ENCODE measurements around the gene NDUFA6. TPM values are rescaled to one million over a fixed set of nuclear protein-coding genes. Genes with fewer than 3 reads are reported as not detected.
"Not testable (repeated sequence)": the region's sequence is repeated elsewhere in the genome, so short reads cannot be mapped to it uniquely, and the experiment has no call there.

Gene NDUFA6
- total and polyA plus RNA-seq, 2 experiments from 2014 or later: 56.3 to 180 TPM

DNA sequence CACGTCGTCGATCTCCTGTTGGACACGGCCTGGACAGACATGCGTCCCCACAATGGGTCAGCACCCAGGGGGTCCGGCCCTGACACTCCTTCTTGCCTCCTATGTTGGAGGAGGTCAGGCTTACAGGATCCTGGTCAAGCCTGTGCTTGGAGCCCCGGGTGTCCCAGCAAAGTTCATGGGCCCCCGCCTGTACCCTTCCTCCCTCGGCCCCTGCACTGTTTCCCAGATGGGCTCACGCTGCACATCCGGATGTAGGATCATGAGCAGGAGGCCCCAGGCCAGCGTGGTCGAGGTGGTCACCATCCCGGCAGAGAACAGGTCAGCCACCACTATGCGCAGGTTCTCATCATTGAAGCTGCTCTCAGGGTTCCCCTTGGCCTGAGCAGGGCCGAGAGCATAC, 37.0 kb upstream of the NDUFA6 start:
- no peak overlapping the region for H3K27ac ChIP-seq
- TF ChIP-seq EZH2 (IDR thresholded peaks at IDR 0.05; ENCODE audit: insufficient read depth, poor library complexity, severe bottlenecking) (no peak), EZH2phosphoT487 (IDR thresholded peaks at IDR 0.05; ENCODE audit: insufficient read depth, low read depth) (no peak)
- H2AFZ ChIP-seq: no peak overlapping the region
- H3K9me2 ChIP-seq (ENCODE audit: insufficient read depth): no peaks in the 10 kb centered on the region
- H3K4me3 ChIP-seq: no peak overlapping the region
- 80 to 86% methylated on average over 16 of the region's 16 CpGs for WGBS, 2 experiments (ENCODE audit: low coverage in 1 of 2, low lambda C conversion rate in 2 of 2, missing lambda C conversion rate in 2 of 2)
- no peaks in the 10 kb centered on the region for H3K27me3 ChIP-seq (replicated peaks; ENCODE audit: insufficient read depth)
- H3K36me3 ChIP-seq (ENCODE audit: low read depth): no peaks in the 10 kb centered on the region
- no peak overlapping the region for H3K9ac ChIP-seq
- no peaks in the 10 kb centered on the region for H3F3A ChIP-seq (ENCODE audit: insufficient read depth)
- H4K20me1 ChIP-seq (ENCODE audit: insufficient read depth): no peaks in the 10 kb centered on the region
- DNase-seq: no peak
- no peaks in the 10 kb centered on the region for H3K9me3 ChIP-seq (ENCODE audit: low read depth)
- H3K79me2 ChIP-seq (ENCODE audit: insufficient read depth): no peaks in the 10 kb centered on the region
- no peaks in the 10 kb centered on the region for H3K4me1 ChIP-seq (ENCODE audit: insufficient read depth)
- in situ Hi-C loops (cut with MboI): no loop called here
- no peak overlapping the region for H3K4me2 ChIP-seq (ENCODE audit: unreplicated experiment)

- H3K79me2 ChIP-seq (ENCODE audit: insufficient read depth); H3K9ac ChIP-seq; H3K9me3 ChIP-seq (ENCODE audit: low read depth); H3K4me2 ChIP-seq (ENCODE audit: unreplicated experiment); H3K27me3 ChIP-seq (replicated peaks; ENCODE audit: insufficient read depth); H3K4me3 ChIP-seq; H3K4me1 ChIP-seq (ENCODE audit: insufficient read depth); H3K9me2 ChIP-seq (ENCODE audit: insufficient read depth); H4K20me1 ChIP-seq (ENCODE audit: insufficient read depth); in situ Hi-C loops (cut with MboI); H3K36me3 ChIP-seq (ENCODE audit: low read depth); DNase-seq; H3K27ac ChIP-seq; H3F3A ChIP-seq (ENCODE audit: insufficient read depth); H2AFZ ChIP-seq: not testable (repeated sequence)
- no CpG with 5 or more reads among the region's 4 CpGs for WGBS, 2 experiments (ENCODE audit: low coverage in 1 of 2, low lambda C conversion rate in 2 of 2, missing lambda C conversion rate in 2 of 2)
These were observed 33.0 kb upstream of the NDUFA6 start for GRCh38 chr22:42123529-42123928.

- H3K79me2 ChIP-seq (ENCODE audit: insufficient read depth); H3K27me3 ChIP-seq (replicated peaks; ENCODE audit: insufficient read depth); H3K9ac ChIP-seq; DNase-seq; H3K9me3 ChIP-seq (ENCODE audit: low read depth); H3K4me2 ChIP-seq (ENCODE audit: unreplicated experiment); in situ Hi-C loops (cut with MboI); H3K4me1 ChIP-seq (ENCODE audit: insufficient read depth); H2AFZ ChIP-seq; H3K36me3 ChIP-seq (ENCODE audit: low read depth); H4K20me1 ChIP-seq (ENCODE audit: insufficient read depth); H3K4me3 ChIP-seq; H3F3A ChIP-seq (ENCODE audit: insufficient read depth); H3K9me2 ChIP-seq (ENCODE audit: insufficient read depth); H3K27ac ChIP-seq: not testable (repeated sequence)
- 89 to 93% methylated on average over 15 of the region's 15 CpGs for WGBS, 2 experiments (ENCODE audit: low coverage in 1 of 2, low lambda C conversion rate in 2 of 2, missing lambda C conversion rate in 2 of 2)
These were observed 29.9 kb upstream of the NDUFA6 start for GRCh38 chr22:42120231-42121021.

DNA sequence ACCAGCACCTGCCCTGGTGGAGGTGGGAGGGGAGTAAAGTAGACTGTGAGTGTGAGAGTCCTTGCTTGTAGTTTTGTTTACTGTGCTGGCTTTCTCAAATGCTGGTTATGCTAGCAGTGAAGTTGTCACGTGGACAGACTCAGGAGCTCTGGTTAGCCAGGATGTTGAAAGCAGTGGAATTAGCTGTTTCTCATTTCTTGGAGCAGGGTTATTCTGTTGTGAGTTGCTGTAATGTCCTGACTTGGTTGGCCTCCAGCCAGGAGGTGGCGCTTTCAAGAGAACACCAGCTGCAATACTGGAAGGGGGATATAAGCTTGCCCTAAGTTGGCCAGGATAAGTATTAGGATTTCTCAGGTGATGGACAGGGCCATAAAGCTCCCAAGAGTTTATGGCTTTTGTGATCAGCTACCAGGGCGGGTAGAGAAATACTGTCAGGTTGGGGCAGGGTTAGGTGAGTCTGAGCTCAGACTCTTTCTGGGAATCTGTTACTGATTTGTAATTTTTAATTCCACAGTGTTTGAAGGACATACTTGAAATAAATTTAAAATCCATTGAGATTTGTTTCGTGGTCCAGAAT, 26.4 kb upstream of the NDUFA6 start:
- Histone ChIP-seq H4K20me1 (ENCODE audit: insufficient read depth) (no peaks in the 10 kb centered on the region), H3K79me2 (ENCODE audit: insufficient read depth) (no peaks in the 10 kb centered on the region), H3F3A (ENCODE audit: insufficient read depth) (no peaks in the 10 kb centered on the region), H3K4me3 (no peak overlapping the region), H3K4me1 (ENCODE audit: insufficient read depth) (no peaks in the 10 kb centered on the region), H3K27ac (no peak overlapping the region), H3K9me2 (ENCODE audit: insufficient read depth) (no peaks in the 10 kb centered on the region), H3K9me3 (ENCODE audit: low read depth) (no peaks in the 10 kb centered on the region), H3K36me3 (ENCODE audit: low read depth) (no peaks in the 10 kb centered on the region), H3K9ac (no peak overlapping the region), H2AFZ (no peak overlapping the region), H3K4me2 (ENCODE audit: unreplicated experiment) (no peak overlapping the region), H3K27me3 (replicated peaks; ENCODE audit: insufficient read depth) (no peaks in the 10 kb centered on the region)
- in situ Hi-C loops (cut with MboI): no loop called here
- 69 to 70% methylated on average over 4 of the region's 4 CpGs for WGBS, 2 experiments (ENCODE audit: low coverage in 1 of 2, low lambda C conversion rate in 2 of 2, missing lambda C conversion rate in 2 of 2)
- TF ChIP-seq EZH2 (IDR thresholded peaks at IDR 0.05; ENCODE audit: insufficient read depth, poor library complexity, severe bottlenecking) (no peak), EZH2phosphoT487 (IDR thresholded peaks at IDR 0.05; ENCODE audit: insufficient read depth, low read depth) (no peak)
- no peak for DNase-seq

DNA sequence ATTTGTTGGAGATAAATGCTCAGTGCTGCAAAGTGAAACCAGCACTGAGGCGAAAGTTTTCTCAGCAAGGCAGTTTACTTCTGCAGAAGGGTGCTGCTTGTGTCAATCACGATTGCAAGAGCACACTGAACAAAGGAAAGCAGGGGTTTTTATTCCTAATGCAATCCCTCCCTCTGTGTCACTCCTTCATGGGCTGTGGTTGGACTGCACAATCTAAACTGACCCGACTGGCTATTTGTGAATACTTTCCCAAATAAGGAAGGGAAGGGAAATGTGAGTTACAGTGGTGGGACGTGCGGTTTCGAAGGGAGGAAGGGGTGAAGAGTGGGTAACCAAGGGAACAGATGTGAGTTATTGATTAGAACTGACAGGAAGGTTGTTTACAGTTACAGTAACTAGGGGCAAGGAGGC, 24.9 kb upstream of the NDUFA6 start:
- H3K4me1 ChIP-seq (ENCODE audit: insufficient read depth); H3K9me2 ChIP-seq (ENCODE audit: insufficient read depth); H3K27ac ChIP-seq; H2AFZ ChIP-seq; DNase-seq; H3K79me2 ChIP-seq (ENCODE audit: insufficient read depth); in situ Hi-C loops (cut with MboI); H3F3A ChIP-seq (ENCODE audit: insufficient read depth); H3K36me3 ChIP-seq (ENCODE audit: low read depth); H3K9ac ChIP-seq; H3K4me3 ChIP-seq; H3K4me2 ChIP-seq (ENCODE audit: unreplicated experiment); H4K20me1 ChIP-seq (ENCODE audit: insufficient read depth); H3K9me3 ChIP-seq (ENCODE audit: low read depth); H3K27me3 ChIP-seq (replicated peaks; ENCODE audit: insufficient read depth): not testable (repeated sequence)
- 68 to 75% methylated on average over 6 of the region's 6 CpGs for WGBS, 2 experiments (ENCODE audit: low coverage in 1 of 2, low lambda C conversion rate in 2 of 2, missing lambda C conversion rate in 2 of 2)

All from GM23248 (cell line).